ENCODE data around the gene FAM163B.
"Not testable (repeated sequence)": the region's sequence is repeated elsewhere in the genome, so short reads cannot be mapped to it uniquely, and the experiment has no call there.

Gene FAM163B

DNA sequence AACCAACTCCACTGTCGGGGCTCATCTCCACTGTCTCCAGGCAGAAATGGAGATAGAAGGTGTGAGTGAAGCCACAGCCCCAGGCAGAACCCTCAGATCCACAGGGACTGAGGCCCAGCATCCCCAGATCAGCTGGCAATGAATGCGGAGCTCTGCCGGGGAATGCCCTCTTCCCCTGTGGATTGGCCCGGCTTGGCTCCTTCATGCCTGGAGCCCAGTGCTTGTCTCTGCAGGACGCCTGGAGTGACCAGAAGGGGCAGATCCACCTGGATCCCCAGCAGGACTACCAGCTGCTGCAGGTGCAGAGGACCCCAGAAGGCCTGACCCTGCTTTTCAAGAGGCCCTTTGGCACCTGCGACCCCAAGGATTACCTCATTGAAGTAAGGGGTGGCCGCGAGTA, 30.4 kb upstream of the FAM163B start:
- no peak for DNase-seq (ENCODE audit: low read depth)

DNA sequence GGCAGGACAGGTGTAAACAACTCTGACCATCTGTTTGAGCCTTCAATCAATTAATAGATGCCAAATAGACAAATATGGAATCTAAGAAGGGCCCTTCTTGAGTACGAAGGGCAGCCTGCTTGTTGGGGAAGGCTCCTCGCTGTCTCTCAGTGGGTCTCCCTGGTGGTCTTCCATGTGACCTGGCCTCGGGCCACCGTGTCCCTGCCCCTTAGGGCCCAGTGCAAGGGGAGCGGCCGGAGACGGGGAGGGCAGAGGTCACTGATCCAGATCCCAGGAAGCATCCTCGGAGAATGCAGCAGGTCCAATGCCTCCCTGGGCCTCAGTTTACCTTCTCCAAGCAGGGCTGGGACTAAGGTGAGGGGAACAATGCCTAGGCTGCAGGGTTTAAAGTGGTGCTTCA, 29.5 kb upstream of the FAM163B start:
- no peak for DNase-seq (ENCODE audit: low read depth)

DNA sequence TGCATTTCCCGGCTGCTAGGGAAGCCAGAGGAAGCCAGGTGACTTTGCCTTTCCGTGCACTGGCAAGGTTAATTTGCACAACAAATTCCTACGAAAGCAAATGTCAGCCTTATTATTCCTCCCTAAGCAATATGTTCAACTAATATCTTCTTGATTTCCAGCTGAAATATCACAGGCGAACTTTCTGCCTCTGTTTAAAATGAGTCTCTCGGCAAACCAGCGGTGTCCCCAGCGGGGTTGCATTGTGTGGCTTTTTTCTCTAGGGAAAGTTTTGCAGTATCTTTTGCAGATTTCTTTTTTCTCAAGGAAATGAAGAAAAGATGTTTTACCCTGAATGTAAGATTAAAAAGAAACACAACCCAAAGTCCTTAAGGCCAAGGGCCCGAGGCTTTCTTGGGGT, 28.9 kb upstream of the FAM163B start:
- DNase-seq (ENCODE audit: low read depth), result no peak

GRCh38 chr9:133637451-133638055, 28.4 kb upstream of the FAM163B start:
- DNase-seq (ENCODE audit: low read depth), result no peak

DNA sequence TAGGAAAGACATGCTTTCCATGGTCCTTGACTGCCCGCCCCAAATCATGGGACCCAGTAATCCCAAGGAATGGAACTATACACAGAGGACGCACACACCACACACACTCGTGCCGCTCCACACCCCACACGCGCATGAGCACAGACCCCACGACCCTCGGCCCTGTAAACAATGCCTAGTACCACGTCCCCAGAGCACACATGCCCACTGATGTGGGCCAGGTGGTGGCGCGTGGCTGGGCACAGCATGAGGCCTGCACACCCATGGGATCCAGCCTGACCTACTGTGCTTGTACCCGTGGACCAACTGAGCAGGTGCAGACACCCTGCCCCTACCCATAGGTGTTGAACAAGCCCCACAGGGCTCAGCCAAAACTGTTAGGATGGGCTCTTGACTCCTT, 27.7 kb upstream of the FAM163B start:
- DNase-seq (ENCODE audit: low read depth), result no peak

DNA sequence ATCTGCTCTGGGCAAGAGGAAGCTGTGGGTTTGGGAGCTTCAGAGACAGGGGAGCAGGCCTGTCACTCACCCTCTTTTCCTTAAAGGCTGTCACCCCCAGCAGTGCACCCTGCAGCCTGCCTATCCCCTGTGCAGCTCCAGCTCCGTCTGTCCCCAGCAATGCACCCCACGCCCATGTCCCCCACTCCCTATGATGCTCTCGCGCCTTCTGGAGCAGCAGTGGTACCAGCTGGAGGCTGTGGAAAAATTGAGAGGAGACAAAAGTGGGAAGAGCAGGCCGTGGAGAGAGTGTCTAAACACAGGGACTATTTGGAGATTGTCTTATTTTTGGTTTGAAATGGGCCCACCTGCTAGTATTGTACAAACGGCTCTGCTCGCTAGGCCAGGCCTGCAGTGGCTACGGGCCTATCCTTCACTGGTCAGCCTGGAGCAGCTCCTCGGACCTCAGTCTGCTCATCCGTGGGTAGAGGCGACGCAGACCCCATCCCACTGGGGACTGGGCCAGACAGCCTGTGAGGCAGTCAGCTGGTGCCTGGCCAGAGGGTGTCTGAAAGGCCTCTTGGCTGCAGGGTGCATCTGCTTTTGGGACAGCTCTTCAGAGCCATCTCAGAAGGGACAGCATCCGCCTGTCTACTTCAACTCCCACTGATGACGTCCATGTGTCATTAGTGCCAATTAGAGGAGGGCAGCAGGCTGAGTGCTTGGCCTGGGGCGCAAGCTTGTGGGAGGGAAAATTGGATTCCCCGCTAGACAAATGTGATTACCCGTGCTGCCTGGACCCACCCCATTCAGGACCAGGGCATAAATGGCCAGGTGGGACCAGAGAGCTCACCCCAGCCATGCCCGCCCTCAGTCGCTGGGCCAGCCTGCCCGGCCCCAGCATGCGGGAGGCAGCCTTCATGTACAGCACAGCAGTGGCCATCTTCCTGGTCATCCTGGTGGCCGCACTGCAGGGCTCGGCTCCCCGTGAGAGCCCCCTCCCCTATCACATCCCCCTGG, 26.6 kb upstream of the FAM163B start, which contains the start of gene DBH:
DBH (plus strand) TSS at position 831 of the 999 bp plus-strand sequence; CDS start at position 840, 9 bp downstream.
- no peak for DNase-seq (ENCODE audit: low read depth)

DNA sequence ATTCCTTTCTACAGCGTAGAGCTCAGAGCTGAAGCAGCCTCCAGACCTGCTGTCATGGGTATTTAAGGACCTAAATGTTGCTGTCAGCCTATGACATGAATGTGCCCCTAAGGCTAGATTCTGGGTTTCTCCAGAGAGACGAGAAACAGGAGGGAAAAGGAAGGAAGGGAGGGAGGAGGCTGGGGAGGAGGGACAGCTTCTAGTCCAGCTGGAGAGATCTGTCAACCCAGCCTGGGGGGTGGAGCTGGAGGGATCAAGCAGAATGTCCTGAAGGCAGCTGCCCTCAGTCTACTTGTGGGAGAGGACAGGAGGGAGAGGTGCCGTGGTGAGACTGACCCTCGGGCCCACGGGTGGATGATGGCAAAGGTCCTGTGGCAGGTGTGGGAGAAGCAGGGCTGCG, 25.9 kb upstream of the FAM163B start:
- DNase-seq (ENCODE audit: low read depth), result no peak

DNA sequence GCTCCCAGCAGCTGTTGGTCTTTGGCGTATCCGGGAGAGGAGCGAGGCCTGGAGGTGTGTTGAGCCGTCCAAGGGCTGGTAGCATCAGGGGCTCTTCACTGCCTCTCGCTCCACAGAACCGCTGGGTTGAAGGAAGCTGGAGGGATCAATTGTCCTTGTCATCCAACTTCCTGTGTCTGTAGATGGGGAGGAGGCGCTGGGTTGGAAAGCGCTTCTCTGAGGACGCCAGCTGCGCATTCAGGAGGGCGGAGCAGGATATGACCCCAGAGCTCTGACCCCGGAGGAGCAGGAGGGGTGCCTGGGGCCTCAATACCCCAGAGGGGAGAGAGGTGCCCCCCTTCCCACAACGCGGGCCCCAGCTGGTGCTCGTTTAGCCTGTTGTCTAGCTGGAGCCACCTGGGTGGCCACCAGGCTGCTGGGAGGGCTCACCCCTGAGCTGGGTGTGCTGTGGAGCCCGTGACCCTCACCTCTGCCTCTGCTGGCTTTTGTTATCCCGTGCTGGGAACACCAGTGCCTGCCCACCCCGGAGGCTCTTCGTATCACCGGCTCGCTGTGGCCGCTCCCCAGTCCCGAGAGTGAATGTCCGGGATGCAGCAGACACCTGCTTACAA, 25.0 kb upstream of the FAM163B start:
- DNase-seq (ENCODE audit: low read depth), result no peak

GRCh38 chr9:133633681-133634080, 24.5 kb upstream of the FAM163B start:
- no peak for DNase-seq (ENCODE audit: low read depth)

DNA sequence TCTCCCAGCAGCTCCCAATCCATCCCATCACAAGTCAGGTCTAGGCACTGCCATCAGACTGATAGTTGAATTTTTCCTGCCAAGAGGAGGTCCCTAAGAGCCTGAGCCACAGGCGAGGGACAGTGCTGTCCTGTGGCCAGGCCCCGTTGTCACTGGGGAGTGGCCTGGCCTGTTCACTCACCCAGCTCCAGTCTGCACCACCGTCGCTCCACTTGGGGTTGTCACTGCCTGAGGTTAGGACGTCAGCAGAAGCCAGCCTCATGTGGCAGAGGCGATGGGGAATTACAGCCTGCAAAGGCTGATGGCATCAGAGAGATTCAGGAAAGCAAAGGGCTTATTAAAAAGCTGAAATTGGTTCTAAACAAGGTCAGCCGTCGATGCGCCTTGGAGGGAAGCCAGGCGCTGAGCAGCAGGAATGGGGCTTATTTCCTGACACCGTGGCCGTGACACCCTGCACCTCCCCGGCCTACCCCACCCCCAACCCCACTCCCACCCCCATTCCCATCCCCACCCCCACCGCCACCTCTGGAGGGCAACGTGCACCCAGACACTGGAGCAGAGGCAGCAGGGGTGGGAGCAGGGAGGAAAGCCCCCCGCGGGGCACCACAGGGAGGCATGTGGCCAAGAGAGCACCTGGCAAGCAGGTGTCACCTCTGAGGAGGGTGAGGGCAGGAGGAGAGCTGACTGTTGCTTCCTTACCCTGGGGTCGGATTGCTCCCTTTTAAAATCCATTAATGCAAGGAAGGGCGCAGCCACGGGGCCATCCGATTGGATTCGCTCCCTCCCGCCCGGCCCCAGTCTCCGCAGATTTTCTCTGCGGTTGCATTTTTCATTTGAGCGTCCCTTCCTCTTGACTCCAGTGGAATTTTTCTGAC, 23.9 kb upstream of the FAM163B start:
- no peak for DNase-seq (ENCODE audit: low read depth)

GRCh38 chr9:133631111-133631510, 21.9 kb upstream of the FAM163B start:
- DNase-seq (ENCODE audit: low read depth), result no peak

GRCh38 chr9:133629221-133630110, 20.3 kb upstream of the FAM163B start:
- DNase-seq (ENCODE audit: low read depth), result no peak

DNA sequence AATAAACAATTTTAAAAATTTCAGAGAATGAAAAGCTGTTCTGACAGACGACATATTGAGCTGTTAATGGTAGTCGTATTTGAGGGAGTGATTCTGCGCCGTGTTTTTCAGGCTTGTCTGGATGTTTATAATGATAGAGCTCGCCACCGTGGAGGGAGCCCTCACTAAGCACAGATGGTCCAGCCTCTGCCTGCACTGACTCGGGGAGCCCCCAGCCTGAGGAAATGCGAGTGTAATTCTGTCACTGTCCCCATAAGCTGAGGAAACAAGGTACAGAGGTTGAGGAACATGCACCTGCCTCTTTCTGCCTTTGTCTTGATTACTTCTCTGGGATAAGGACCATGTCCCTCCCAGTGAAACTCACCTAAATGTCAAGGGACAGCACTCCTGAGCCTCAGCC, 19.6 kb upstream of the FAM163B start:
- DNase-seq (ENCODE audit: low read depth), result no peak

DNA sequence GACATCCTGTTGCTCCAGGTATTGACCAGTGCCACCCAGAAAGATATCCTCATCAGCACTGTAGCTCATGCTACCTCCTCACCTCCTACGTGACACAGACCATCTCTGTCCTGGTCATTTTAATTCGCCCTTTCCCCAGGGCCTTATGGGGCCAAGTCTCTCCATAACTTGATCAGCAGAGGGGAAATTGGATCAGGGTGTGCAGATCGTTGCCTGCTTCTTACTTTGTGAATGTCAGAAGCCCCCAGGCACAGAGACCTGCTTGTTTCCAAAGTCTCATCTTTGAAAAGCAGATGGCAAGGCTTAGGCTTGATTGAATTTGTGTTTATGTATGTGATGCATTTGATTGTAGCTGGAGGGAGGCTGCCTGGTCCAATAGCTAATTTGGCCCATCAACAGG, 18.2 kb upstream of the FAM163B start:
- no peak for DNase-seq (ENCODE audit: low read depth)

DNA sequence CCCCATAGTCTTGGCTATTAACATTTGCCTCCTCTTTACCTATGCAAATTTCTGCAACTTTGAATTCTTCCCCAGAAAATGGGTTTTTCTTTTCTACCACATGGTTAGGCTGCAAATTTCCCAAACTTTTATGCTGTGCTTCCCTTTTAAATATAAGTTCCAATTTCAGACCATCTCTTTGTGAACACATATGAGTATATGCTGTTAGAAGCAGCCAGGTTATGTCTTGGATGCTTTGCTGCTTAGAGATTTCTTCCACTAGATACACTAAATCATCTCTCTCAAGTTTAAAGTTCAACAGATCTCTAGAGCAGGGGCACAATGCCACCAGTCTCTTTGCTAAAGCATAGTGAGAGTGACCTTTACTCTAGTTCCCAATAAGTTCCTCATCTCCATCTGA, 16.8 kb upstream of the FAM163B start:
- DNase-seq (ENCODE audit: low read depth), result not testable (repeated sequence)

GRCh38 chr9:133622555-133622954, 13.4 kb upstream of the FAM163B start:
- no peak for DNase-seq (ENCODE audit: low read depth)

DNA sequence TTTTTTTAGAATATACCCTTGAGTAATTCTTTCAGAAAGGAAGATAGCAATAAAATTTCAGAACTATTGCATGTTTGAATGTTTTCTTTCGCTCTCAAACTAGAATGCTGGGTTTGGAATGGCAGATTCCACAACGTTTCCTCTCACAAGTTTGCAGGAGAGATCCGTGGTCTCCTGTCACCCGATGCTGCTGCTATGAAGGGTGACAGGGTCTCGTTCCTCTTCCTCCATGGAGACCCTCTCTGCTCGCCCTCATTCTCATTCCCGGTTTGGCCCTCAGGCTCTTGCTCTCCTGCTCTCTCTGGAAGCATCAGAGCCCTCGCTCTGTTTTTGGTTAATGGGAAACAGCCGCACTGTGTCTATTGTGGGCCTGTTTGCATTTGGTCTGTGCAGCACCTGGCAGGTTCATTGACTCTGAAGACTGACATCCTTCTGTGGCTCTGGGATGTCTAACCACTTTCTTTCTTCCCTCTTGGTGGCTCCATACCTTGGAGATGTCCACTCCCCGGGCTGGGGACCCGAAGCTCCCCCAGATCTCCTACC, 12.6 kb upstream of the FAM163B start:
- DNase-seq (ENCODE audit: low read depth), result no peak

DNA sequence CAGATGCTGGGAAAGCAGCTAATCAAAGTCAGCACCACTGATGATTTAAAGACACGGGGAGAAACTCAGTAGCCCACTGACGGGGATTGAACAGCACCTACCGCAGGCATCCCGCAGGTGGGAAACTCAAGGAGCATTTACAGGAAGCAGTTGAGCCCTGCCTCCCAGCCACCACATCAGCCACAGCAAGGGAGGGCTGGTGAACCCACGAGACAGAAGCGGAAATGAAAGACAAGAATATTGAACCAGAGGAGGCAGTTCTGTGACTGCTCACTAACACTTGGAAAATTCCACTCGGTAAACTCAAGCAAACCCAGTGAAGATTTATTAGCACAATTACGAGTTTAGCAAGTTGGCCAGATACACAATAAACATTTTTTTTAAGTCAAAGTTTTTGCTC, 10.6 kb upstream of the FAM163B start:
- peak; percentile 31 for DNase-seq (ENCODE audit: low read depth)

- no peak for DNase-seq (ENCODE audit: low read depth)
Observed at GRCh38 chr9:133618726-133619125, 9.5 kb upstream of the FAM163B start.

GRCh38 chr9:133616643-133617405, 7.6 kb upstream of the FAM163B start:
- no peak for DNase-seq (ENCODE audit: low read depth)

All from stimulated activated CD8-positive, alpha-beta memory T cell treated with anti-CD3 and anti-CD28 coated beads, Interleukin-12 subunit alpha, Interleukin-12 subunit beta, amount 100 ng/mL, for 4 hours (primary cell).